Head of caudate nucleus (tissue), 42 donors: ENCODE results near the gene SLC25A21.
"Not testable (repeated sequence)": the region's sequence is repeated elsewhere in the genome, so short reads cannot be mapped to it uniquely, and the experiment has no call there.

ENCODE experiments used
- DNase-seq, 42 donors: peaks; one replicate each; pipeline versions ENCODE4 v3.0.0 to v3.0.0-alpha.2; 2020 to 2021; ENCODE audit warnings: mixed read lengths in 7 of 42
- intact Hi-C: fragments of 100-400 bp; cut with DNase I; formaldehyde crosslinking; loops from one replicate; pipeline ENCODE4 v1.15.0; 2022

Gene SLC25A21

GRCh38 chr14:37023875-37024565 is 148.4 kb downstream of the SLC25A21 start:
- DNase-seq: peak in 2 of 42 donors; percentile 4 to 10
- intact Hi-C loops: no loop called here

- intact Hi-C loops: no loop called here
Measured at GRCh38 chr14:37021390-37021789, 151.0 kb downstream of the SLC25A21 start.

DNA sequence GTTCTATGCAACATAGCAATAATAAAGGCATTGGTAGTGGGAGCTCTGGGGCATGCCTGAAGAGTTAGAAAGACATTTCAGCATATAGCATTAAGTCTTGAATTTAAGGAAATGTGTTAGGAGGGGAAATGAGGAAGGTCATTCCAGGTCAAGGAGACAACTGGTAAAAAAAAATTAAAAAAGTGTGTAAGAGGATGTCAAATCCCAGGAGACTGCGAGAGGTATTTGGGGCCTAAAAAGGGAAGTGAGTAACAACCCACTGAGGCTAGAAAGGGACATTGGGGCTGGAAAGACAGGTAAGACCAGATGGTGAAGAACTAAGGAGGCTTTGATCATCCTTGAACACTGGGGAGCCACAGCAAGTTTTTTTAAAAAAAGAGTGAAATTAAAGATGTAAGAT is 152.9 kb downstream of the SLC25A21 start:
- intact Hi-C loops: no loop called here
- DNase-seq: no peak

More at GRCh38 chr14:37021390-37021789, 151.0 kb downstream of the SLC25A21 start:
- no peak for DNase-seq

- DNase-seq: no peak
- intact Hi-C loops: no loop called here
Measured at GRCh38 chr14:37018571-37019240, 153.7 kb downstream of the SLC25A21 start.

DNA sequence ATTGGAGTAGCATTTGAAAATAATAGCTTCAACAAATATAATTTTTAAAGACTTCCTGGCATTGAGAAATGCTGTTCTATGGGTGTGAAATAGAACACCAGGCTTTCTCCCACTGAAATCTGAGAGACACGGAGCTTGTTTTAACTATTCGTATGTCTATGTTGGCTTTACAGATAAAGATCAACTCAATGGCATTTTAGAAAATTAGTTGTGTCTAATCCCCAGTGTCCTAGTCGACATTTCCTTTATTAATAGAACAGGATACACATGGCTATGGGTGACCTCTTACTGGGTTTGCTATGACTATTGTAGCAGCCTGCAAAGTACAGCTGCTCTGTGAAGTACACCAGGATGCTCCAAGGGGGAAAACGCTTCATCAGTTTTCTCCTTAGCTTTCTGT is 159.3 kb downstream of the SLC25A21 start:
- no peak for DNase-seq
- intact Hi-C loops: no loop called here

DNA sequence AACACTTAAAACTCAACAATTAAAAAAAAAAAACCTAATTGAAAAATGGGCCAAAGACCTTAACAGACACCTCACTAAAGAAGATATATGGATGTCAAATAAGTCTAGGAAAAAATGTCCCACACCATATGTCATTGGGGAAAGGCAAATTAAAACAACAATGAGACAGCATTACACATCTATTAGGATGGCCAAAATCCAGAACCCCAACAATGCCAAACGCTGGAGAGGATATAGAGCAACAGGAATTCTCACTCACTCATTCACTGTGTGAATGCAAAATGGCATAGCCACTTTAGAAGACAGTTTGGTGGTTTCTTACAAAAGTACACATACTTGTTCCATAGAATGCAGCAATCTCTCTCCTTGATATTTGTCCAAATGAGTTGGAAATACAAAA is 173.7 kb downstream of the SLC25A21 start:
- intact Hi-C loops: no loop called here
- DNase-seq: no peak

DNA sequence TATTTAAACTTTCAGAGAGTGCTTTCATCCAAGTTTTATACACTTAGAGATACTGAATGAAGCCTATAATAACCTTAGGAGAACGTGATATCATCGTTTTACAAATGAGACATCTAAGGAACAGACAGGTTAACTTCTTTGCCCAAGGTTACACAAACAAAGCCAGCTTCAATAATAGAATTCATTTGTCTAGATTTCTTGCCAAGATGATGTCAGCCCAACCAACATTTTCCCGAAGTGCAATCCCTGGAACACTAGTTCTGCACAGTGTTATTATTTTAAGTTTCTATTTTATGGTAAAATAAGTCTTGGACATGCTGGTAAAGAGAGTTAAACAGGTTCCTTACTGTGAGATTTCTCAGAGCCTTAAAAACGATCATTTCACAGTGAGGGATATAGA is 174.6 kb downstream of the SLC25A21 start:
- DNase-seq: no peak
- intact Hi-C loops: no loop called here

DNA sequence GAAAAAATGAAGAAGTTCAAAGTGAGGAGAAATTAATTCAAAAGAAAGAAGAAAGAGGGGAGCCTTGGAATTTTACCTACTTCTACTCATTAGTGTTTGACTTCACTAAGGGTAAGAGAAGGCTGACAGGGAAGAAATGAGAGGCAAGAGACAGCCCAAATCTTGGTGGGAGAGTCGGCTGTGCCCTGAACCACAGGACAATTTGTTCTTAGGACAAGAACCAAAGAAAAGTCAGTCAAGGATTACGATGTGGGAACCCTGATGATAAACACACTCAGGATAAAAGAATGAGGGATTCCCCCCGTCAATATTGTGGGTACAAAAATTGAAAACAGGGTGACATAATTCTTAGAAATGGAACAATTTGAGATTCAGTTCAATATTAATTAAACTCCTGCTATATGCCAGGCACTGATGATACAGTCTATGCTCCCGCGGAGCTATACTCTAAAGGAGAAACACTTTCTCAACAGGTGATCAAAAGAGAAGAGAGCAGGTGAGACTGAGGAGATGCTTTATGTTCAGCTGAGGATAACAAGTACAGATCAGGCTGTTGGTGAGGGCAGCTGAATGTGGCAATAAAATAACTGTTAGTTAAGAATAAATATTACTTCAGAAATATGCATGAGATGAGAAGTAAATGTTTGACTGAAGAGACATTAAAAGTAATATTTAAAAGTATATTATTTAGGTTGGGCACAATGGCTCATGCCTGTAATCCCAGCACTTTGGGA is 175.4 kb downstream of the SLC25A21 start:
- intact Hi-C loops: no loop called here
- no peak for DNase-seq

- no peak for DNase-seq
- intact Hi-C loops: no loop called here
Measured at GRCh38 chr14:36996133-36996856, 176.1 kb downstream of the SLC25A21 start.

DNA sequence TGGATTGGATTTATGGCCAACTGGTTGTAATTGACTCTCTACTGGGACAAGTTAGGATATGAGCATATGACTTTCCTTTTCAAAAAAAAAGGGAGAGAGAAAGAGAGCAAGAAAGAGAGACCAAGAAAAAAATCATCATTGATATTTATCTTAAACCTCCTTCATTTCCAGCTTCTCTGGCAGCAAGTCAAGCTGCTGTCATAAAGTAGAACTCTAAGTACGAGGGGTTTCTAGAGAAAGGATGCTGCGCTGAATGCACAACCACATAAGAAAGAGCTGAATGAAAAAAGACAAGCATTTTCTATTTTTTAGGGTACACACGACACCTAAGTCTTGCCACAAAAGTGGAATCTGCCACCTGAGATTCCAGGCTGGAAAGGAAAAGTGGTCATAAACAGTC is 182.6 kb downstream of the SLC25A21 start:
- no peak for DNase-seq

GRCh38 chr14:36988989-36989388 is 183.4 kb downstream of the SLC25A21 start:
- no peak for DNase-seq
- intact Hi-C loops: no loop called here

More for the DNA sequence above, 182.6 kb downstream of the SLC25A21 start:
- intact Hi-C loops: no loop called here

- DNase-seq: no peak
- intact Hi-C loops: no loop called here
Measured at GRCh38 chr14:36988568-36988967, 183.8 kb downstream of the SLC25A21 start.

GRCh38 chr14:36986407-36986806 is 186.0 kb downstream of the SLC25A21 start:
- intact Hi-C loops: no loop called here
- no peak for DNase-seq

- no peak for DNase-seq
Measured at GRCh38 chr14:36981832-36982529, 190.4 kb downstream of the SLC25A21 start.

GRCh38 chr14:36980413-36980812 is 192.0 kb downstream of the SLC25A21 start:
- DNase-seq, intact Hi-C loops: not testable (repeated sequence)

More at GRCh38 chr14:36981832-36982529, 190.4 kb downstream of the SLC25A21 start:
- intact Hi-C loops: no loop called here

DNA sequence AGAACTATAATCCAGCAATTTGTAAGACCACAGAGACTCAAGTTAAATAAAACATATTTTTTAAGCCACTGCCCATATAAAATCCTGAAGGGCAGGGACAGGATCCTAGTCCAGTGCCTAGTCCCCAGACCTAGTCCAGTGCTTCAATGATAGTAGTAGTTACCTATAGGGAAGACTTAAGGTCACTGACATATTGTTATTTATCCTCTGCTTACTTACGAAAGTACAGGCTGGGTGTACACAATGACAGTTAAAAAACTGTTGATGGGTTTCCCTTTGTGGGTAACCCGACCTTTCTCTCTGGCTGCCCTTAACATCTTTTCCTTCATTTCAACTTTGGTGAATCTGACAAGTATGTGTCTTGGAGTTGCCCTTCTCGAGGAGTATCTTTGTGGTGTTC is 192.5 kb downstream of the SLC25A21 start:
- intact Hi-C loops: no loop called here

DNA sequence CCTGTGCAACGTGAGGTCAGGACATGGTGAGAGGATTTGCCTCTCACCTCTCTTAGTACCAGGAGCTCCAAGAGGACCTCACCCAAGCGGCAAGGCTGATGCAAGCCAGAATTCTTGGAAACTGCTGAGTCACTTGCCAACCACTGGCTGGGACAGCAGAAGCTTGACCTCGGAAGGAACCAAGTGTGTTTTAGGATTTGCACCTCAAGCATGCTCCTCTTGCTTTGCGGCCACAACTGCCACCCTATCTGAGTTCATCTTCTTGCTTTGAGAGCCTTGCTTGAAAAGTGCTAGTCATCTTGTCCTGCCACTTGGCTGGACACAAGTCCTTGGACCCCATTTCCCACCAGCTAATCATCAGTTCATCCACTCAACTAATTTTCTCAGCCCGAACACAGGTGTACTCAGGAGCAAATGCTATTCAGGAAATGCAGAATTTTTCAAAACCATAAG is 195.8 kb downstream of the SLC25A21 start:
- intact Hi-C loops: no loop called here
- DNase-seq: no peak

More for the DNA sequence above, 192.5 kb downstream of the SLC25A21 start:
- DNase-seq: no peak

DNA sequence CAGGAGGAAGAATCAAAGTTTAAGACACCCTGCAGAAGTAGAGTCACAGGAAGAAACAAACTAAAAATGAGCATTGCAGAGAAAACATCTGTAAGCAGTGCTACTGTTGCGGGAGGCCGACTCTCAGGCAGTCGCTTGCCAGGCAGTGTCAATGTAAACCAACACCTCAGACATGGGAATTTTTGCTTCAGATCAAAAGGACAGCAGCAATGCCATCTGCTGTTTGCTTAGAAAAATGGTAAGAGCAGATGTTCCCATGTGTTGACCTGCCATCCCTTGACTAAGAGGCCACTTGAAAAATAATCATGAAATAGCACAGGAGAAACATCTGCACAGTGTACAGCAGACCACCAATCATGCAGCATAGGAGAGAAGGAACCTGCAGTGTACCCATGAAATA is 196.6 kb downstream of the SLC25A21 start:
- no peak for DNase-seq
- intact Hi-C loops: no loop called here

- DNase-seq: no peak
- intact Hi-C loops: no loop called here
Measured at GRCh38 chr14:36974985-36975384, 197.4 kb downstream of the SLC25A21 start.
